GM23248 (cell line): ENCODE results near the gene DOK6.

Source experiments
- EZH2 ChIP-seq: fragments of 200-600 bp; sonication (generic); IDR thresholded peaks from 2 replicates; pipeline ENCODE4 v1.6.1; 2018; ENCODE audit warnings: antibody characterized with exemption, mild to moderate bottlenecking; ENCODE audit not compliant: insufficient read depth, poor library complexity, severe bottlenecking
- EZH2phosphoT487 ChIP-seq: fragments of 200-600 bp; sonication (generic); IDR thresholded peaks from 2 replicates; pipeline ENCODE4 v1.6.1; 2018; ENCODE audit warnings: antibody characterized with exemption, moderate library complexity, mild to moderate bottlenecking, low read depth; ENCODE audit not compliant: insufficient read depth

GRCh38 chr18:69564602-69565001 lies 163.9 kb downstream of the DOK6 start:
- no peak for TF ChIP-seq EZH2phosphoT487
- TF ChIP-seq EZH2, result no peak
